Activated B cell treated with CpG ODN at 0.5 μM for 24 hours (primary cell): ENCODE results near the gene TH. TPM values are rescaled to one million over a fixed set of nuclear protein-coding genes. Genes with fewer than 3 reads are reported as not detected.

Source experiments
- ATAC-seq: fragments of 200-7000 bp; cut with Tn5 transposase; one replicate; pipeline ENCODE4 v1.10.0; 2021; ENCODE audit warnings: low read depth, mild to moderate bottlenecking, moderate library complexity
- CTCF ChIA-PET: fragments of 350-600 bp; sonication (Branson Sonifier 250); formaldehyde crosslinking; loops from one replicate; lab custom pipeline; 2021; ENCODE audit warnings: antibody characterized with exemption; lab: Charles Lee
- POLR2A ChIA-PET: fragments of 350-600 bp; sonication (Branson Sonifier 250); formaldehyde crosslinking; loops from one replicate; lab custom pipeline; 2021; ENCODE audit warnings: antibody characterized with exemption; lab: Charles Lee
- DNase-seq: peaks from one replicate; pipeline ENCODE4 v3.0.0; 2022
- H3K27ac Mint-ChIP-seq: one replicate; pipeline ENCODE4 v1.8.0; 2020; ENCODE audit warnings: mixed read lengths
- H3K27me3 Mint-ChIP-seq: one replicate; pipeline ENCODE4 v1.8.0; 2021; ENCODE audit warnings: mixed read lengths
- H3K36me3 Mint-ChIP-seq: one replicate; pipeline ENCODE4 v1.8.0; 2021; ENCODE audit warnings: low read depth, mixed read lengths
- H3K4me1 Mint-ChIP-seq: one replicate; pipeline ENCODE4 v1.8.0; 2021; ENCODE audit warnings: mixed read lengths
- H3K4me3 Mint-ChIP-seq: one replicate; pipeline ENCODE4 v1.8.0; 2020; ENCODE audit warnings: mild to moderate bottlenecking, mixed read lengths
- H3K9me3 Mint-ChIP-seq: one replicate; pipeline ENCODE4 v1.8.0; 2020; ENCODE audit warnings: mixed read lengths
- intact Hi-C: fragments of 100-400 bp; cut with micrococcal nuclease; formaldehyde crosslinking; loops from one replicate; pipeline ENCODE4 v1.15.1; 2024
- total RNA-seq: library from RNA; stranded (reverse); gene quantifications from 2 replicates; pipeline ENCODE4 v1.2.3, GENCODE V29; 2022
- TF ChIP-seq, protein P1 (sequence below): fragments of 200-600 bp; IDR thresholded peaks from one replicate; pipeline ENCODE4 v1.8.0; 2022; ENCODE audit warnings: antibody characterized with exemption, mild to moderate bottlenecking

Gene TH
- total RNA-seq, 1 donor from 2014 or later, result not detected

DNA sequence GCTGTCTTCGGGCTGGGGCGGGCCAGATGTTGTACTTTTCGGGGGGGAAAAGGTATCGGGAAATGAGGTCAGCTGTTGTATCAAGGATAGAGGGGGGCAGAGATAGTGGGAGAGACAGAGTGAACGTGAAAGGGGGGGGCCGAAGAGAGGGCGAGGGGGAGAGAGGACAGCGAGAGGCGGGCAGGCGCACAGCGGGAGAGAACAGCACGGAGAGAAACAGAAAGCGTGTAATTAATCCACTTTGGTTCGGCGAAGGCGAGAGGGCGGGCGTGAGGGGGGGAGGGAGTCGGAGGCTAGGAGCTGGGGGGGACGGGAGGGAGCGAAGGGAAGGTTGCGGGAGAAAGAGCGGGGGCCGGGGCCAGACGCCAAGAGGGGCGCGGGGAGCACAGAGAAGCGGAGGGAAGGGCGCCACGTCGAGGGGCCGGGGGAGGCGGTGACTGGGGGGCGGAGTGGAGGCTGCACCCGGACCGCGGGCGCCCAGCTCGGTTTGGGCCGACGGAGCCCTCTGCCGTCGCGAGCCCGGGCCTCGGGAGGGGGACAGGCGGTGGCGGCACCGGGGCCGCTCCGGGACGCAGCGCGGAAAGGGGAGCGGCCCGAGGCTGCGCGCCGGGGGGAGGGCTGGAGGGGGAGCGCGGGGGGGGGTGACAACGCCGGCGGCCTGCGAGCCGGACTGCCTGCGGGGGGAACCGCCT, 33.0 kb downstream of the TH start:
- ATAC-seq (no peak), DNase-seq (no peak)
- Mint-ChIP-seq H3K36me3 (no peaks in the 10 kb centered on the region), H3K4me3 (peak overlapping the region; percentile 75), H3K27me3 (peaks cover 51% of the 10 kb centered on the region), H3K27ac (no peak overlapping the region), H3K4me1 (peaks cover 28% of the 10 kb centered on the region), H3K9me3 (no peaks in the 10 kb centered on the region)
- ChIA-PET POLR2A (interaction anchor here (0.9 kb wide), 1 partner anchor 445 kb away, joined by 3 read pairs; no protein-coding TSS in a partner anchor), CTCF (interaction anchor here (1.0 kb wide), 1 partner anchor 445 kb away, joined by 3 read pairs; no protein-coding TSS in a partner anchor)
- intact Hi-C loops, result loop anchor here (5.0 kb wide), 1 partner anchor 46 kb away; no protein-coding TSS in a partner anchor
- TF ChIP-seq, protein P1, sequence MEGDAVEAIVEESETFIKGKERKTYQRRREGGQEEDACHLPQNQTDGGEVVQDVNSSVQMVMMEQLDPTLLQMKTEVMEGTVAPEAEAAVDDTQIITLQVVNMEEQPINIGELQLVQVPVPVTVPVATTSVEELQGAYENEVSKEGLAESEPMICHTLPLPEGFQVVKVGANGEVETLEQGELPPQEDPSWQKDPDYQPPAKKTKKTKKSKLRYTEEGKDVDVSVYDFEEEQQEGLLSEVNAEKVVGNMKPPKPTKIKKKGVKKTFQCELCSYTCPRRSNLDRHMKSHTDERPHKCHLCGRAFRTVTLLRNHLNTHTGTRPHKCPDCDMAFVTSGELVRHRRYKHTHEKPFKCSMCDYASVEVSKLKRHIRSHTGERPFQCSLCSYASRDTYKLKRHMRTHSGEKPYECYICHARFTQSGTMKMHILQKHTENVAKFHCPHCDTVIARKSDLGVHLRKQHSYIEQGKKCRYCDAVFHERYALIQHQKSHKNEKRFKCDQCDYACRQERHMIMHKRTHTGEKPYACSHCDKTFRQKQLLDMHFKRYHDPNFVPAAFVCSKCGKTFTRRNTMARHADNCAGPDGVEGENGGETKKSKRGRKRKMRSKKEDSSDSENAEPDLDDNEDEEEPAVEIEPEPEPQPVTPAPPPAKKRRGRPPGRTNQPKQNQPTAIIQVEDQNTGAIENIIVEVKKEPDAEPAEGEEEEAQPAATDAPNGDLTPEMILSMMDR, result no peak

DNA sequence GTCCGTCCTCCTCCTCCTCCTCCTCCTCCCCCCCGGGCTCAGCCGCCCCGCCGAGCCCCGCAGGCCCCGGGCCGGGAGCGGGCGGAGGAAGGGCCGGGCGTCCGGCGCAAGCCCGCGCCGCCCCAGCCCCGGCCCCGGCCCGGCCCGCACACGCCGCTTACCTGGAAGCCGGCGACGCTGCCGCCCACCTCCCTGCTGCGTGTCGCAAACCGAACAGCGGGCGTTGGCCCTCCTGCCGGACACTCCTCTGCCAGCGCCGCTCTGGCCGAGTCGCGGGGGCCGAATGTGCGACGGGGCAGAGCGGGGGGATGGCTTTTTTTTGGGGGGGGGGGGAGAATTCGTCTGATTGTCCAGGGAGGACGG, 33.6 kb downstream of the TH start:
- POLR2A ChIA-PET, result no interaction called here
- no peak overlapping the region for H3K27ac Mint-ChIP-seq
- TF ChIP-seq, protein P1, result no peak
- ATAC-seq, result no peak
- intact Hi-C loops, result loop anchor here (5.0 kb wide), 1 partner anchor 46 kb away; no protein-coding TSS in a partner anchor
- H3K9me3 Mint-ChIP-seq, result no peaks in the 10 kb centered on the region
- no peaks in the 10 kb centered on the region for H3K36me3 Mint-ChIP-seq
- peaks cover 53% of the 10 kb centered on the region for H3K27me3 Mint-ChIP-seq
- peaks cover 25% of the 10 kb centered on the region for H3K4me1 Mint-ChIP-seq
- CTCF ChIA-PET, result no interaction called here
- H3K4me3 Mint-ChIP-seq, result peak overlapping the region; percentile 75
- DNase-seq, result no peak

DNA sequence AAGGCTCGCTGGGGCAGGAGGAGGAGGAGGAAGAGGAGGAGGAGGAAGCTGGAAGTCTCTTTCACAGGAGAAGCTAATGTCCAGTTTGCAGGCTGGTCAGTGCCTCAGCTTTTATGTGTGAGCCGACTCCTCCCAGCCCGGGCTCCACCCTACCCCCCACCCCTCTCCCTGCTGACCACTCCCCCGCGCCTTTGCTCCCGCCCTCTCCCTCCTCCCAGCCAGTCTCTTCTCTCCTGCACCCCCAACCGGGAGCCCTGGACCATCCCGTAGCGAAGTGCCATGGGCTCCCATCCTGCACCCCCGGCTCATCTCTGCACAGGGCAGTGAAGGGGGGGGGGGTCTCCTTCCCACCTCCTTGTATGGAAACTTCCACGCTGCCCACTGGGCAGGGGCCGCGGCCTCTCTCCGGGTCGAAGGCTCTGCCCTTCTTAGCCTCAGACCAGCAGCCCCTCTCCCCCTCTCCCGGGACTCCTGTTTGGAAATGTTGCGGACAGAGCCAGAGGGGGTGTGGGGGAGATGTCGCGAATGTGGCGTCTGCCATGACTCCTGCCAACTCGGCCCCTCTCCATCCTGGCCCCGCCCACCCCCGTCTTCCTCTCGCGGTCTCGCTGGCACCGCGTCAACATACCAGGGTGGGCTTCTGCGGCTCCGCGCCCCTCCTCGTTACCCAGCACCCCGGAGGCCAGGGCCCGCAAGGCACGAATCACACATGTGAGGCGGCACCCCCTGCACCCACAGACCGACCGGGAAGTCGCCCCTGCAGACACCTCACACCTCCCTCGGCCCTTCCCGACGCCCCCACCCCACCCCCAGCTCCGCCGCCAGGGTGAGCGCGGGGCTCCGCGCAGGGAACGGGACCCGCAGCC, 34.2 kb downstream of the TH start:
- H3K27ac Mint-ChIP-seq, result no peak overlapping the region
- POLR2A ChIA-PET, result no interaction called here
- H3K27me3 Mint-ChIP-seq, result peaks cover 51% of the 10 kb centered on the region
- DNase-seq (no peak), ATAC-seq (no peak)
- peaks cover 19% of the 10 kb centered on the region for H3K4me1 Mint-ChIP-seq
- no peaks in the 10 kb centered on the region for H3K9me3 Mint-ChIP-seq
- intact Hi-C loops, result loop anchor here (5.0 kb wide), 1 partner anchor 45 kb away; no protein-coding TSS in a partner anchor
- CTCF ChIA-PET, result no interaction called here
- no peaks in the 10 kb centered on the region for H3K36me3 Mint-ChIP-seq
- TF ChIP-seq, protein P1, result no peak
- H3K4me3 Mint-ChIP-seq, result peak overlapping the region; percentile 11

DNA sequence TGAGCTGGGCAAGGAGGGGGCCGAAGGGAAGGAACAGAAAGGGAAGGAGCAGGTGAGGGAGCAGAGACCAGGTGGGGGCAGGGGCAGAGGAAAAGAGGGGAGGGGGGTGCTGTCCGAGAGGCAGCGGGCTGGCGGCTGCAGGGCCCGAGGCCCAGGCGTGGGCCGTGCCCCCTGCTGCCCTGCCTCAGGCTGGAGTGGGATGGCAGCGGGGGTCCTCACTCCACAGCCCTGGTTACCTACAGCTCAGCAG, 34.7 kb downstream of the TH start:
- ATAC-seq, result no peak
- TF ChIP-seq, protein P1, result no peak
- Mint-ChIP-seq H3K9me3 (no peaks in the 10 kb centered on the region), H3K4me3 (no peak overlapping the region), H3K27me3 (peaks cover 47% of the 10 kb centered on the region), H3K36me3 (no peaks in the 10 kb centered on the region), H3K27ac (no peak overlapping the region), H3K4me1 (peaks cover 15% of the 10 kb centered on the region)
- ChIA-PET CTCF (no interaction called here), POLR2A (no interaction called here)
- no peak for DNase-seq
- intact Hi-C loops, result loop anchor here (5.0 kb wide), 1 partner anchor 45 kb away; no protein-coding TSS in a partner anchor
